Endothelial cell of coronary artery (primary cell): ENCODE data around the gene TBC1D2B. TPM values are rescaled to one million over a fixed set of nuclear protein-coding genes. Genes with fewer than 3 reads are reported as not detected.

Experiments used
- total RNA-seq: library from RNA; depleted of rRNA; stranded (reverse); fragments of >200 nt; gene quantifications from 2 replicates; pipeline ENCODE4 v1.2.3, GENCODE V29; 2014

Gene TBC1D2B
- 25.9 and 29.6 TPM in 2 replicates for total RNA-seq

GRCh38 chr15:78077053-78077870 lies at the start of gene TBC1D2B:
Gene TBC1D2B (minus strand): TSS chr15:78077711. CDS start chr15:78077652, 59 bp downstream.

GRCh38 chr15:78092261-78093041 lies 14.9 kb upstream of the TBC1D2B start, which contains the start of gene SH2D7:
Gene SH2D7 (plus strand): TSS chr15:78092561. CDS start chr15:78092585, 24 bp downstream.

Other genes with a start within 250 kb of the TBC1D2B start
- gene SH2D7, start 14.8 kb upstream of the TBC1D2B start, total RNA-seq = not detected in 2 replicates
- 1.4 and 4.0 TPM in 2 replicates for gene CIB2, start 53.7 kb upstream of the TBC1D2B start, total RNA-seq
- 27.4 and 27.7 TPM in 2 replicates for gene IDH3A, start 71.7 kb upstream of the TBC1D2B start, total RNA-seq
- gene ACSBG1, start 156.9 kb upstream of the TBC1D2B start, total RNA-seq = not detected in 2 replicates
- gene DNAJA4, start 186.9 kb upstream of the TBC1D2B start, total RNA-seq = 5.3 and 10.0 TPM in 2 replicates
- gene SKIC8, start 221.9 kb upstream of the TBC1D2B start, total RNA-seq = 79.0 and 93.5 TPM in 2 replicates